Naive thymus-derived CD8-positive, alpha-beta T cell (primary cell): Measurements from ENCODE around the gene SLFN12L. TPM values are rescaled to one million over a fixed set of nuclear protein-coding genes. Genes with fewer than 3 reads are reported as not detected.
"Not testable (repeated sequence)": the region's sequence is repeated elsewhere in the genome, so short reads cannot be mapped to it uniquely, and the experiment has no call there.

Experiments
- ATAC-seq, 2 donors: fragments of 150-1000 bp; cut with Tn5 transposase in 1 of 2; sonication (Bioruptor Pico), chemical (Tn5 transposase) in 1 of 2; 1 replicate in 1 of 2; 2 replicates in 1 of 2; pipeline ENCODE4 v1.10.0; 2021; ENCODE audit warnings: mild to moderate bottlenecking in 2 of 2, moderate library complexity in 2 of 2
- POLR2A ChIA-PET: fragments of 350-600 bp; sonication (Branson Sonifier 250); formaldehyde crosslinking; loops from one replicate; lab custom pipeline; 2021; ENCODE audit warnings: antibody characterized with exemption; lab: Charles Lee
- DNase-seq, 10 donors: peaks; one replicate each; pipeline versions ENCODE4 v3.0.0 to v3.0.0-alpha.2; 2020 to 2022
- H3K27ac Mint-ChIP-seq, 10 donors: one replicate each; pipeline ENCODE4 v1.8.0; 2020 to 2022; ENCODE audit warnings: mild to moderate bottlenecking in 10 of 10, mixed read lengths in 10 of 10, moderate library complexity in 4 of 10, inconsistent platforms in 1 of 10
- H3K27me3 Mint-ChIP-seq, 5 donors: one replicate each; pipeline ENCODE4 v1.8.0; 2021 to 2022; ENCODE audit warnings: mixed read lengths in 5 of 5
- H3K36me3 Mint-ChIP-seq, 3 donors: one replicate each; pipeline ENCODE4 v1.8.0; 2020 to 2022; ENCODE audit warnings: mixed read lengths in 3 of 3, mild to moderate bottlenecking in 2 of 3, inconsistent platforms in 1 of 3
- H3K4me1 Mint-ChIP-seq, 4 donors: one replicate each; pipeline ENCODE4 v1.8.0; 2021 to 2022; ENCODE audit warnings: mixed read lengths in 4 of 4
- H3K4me3 Mint-ChIP-seq, 10 donors: one replicate each; pipeline ENCODE4 v1.8.0; 2020 to 2022; ENCODE audit warnings: mild to moderate bottlenecking in 10 of 10, mixed read lengths in 10 of 10, moderate library complexity in 6 of 10, inconsistent platforms in 1 of 10
- H3K9me3 Mint-ChIP-seq, 9 donors: one replicate each; pipeline ENCODE4 v1.8.0; 2020 to 2022; ENCODE audit warnings: mixed read lengths in 9 of 9, mild to moderate bottlenecking in 3 of 9, inconsistent platforms in 1 of 9, moderate library complexity in 1 of 9
- polyA plus RNA-seq, 3 donors: library from polyadenylated mRNA; unstranded; fragments of 300-500 nt; fragmentation: Illumina TruSeq; gene quantifications; one replicate each; pipeline ENCODE4 v1.2.3, GENCODE V29; 2021
- total RNA-seq, 8 experiments: library from RNA in 2 of 8; stranded (reverse) in 2 of 8; gene quantifications; one replicate each; pipeline ENCODE4 v1.2.3 and lab custom pipeline; 2021 to 2026

Gene SLFN12L
- 10 to 100 TPM; 44.7 to 51.1 TPM for total RNA-seq
- 10 to 100 TPM in 2 of 3 donors, 1 to 10 TPM in 1; 9.6 to 12.3 (median 10.9) TPM for polyA plus RNA-seq
- 19.9 to 176 (median 129) reads per million in 6 experiments for total RNA-seq (lab: John Stamatoyannopoulos, UW)

- Mint-ChIP-seq H3K4me1 (peaks cover 23 to 65% (median 56%) of the 10 kb centered on the region in 4 donors), H3K27ac (peak within 1 kb of the TSS; percentile 67 to 100 (median 95)), H3K4me3 (peak within 1 kb of the TSS; percentile 70 to 94 (median 91)), H3K27me3 (no peaks in the 10 kb centered on the region), H3K36me3 (peaks cover 6 to 16% (median 15%) of the 10 kb centered on the region in 3 donors), H3K9me3 (no peaks in the 10 kb centered on the region)
- ATAC-seq (peak; percentile 16 to 20), DNase-seq (peak in 3 of 10 donors; percentile 27 to 61 (median 50))
- POLR2A ChIA-PET, result interaction anchor here (0.7 to 11.9 kb wide), 17 partner anchors 16 to 376 kb away, joined by 3 to 153 read pairs (median 4); partner anchors contain the start of genes PEX12, SLFN11 and SLFN5
These were observed at the start of gene SLFN12L for GRCh38 chr17:35537601-35538141. Gene SLFN12L (minus strand): TSS chr17:35537678. CDS start chr17:35522364, 15,314 bp downstream.

- peak in 1 of 2 donors; percentile 9 for ATAC-seq
- Mint-ChIP-seq H3K4me1 (peaks cover 18 to 49% (median 36%) of the 10 kb centered on the region in 4 donors), H3K27ac (peak overlapping the region; percentile 97 to 100 (median 99)), H3K27me3 (peaks cover 0 to 2% (median 0%) of the 10 kb centered on the region in 5 donors), H3K9me3 (no peaks in the 10 kb centered on the region), H3K36me3 (no peaks in the 10 kb centered on the region), H3K4me3 (peak overlapping the region; percentile 96 to 100 (median 98))
- no peak for DNase-seq
- POLR2A ChIA-PET, result interaction anchor here (0.8 to 4.7 kb wide), 8 partner anchors 9 to 373 kb away, joined by 3 to 84 read pairs (median 3); partner anchors contain the start of genes PEX12, SLFN14 and SLFN5
These were observed 49.1 kb upstream of the SLFN12L start for GRCh38 chr17:35586569-35587073.

GRCh38 chr17:35584061-35584460 is 46.6 kb upstream of the SLFN12L start:
- no peak for DNase-seq
- Mint-ChIP-seq H3K27ac (no peak overlapping the region), H3K9me3 (no peaks in the 10 kb centered on the region), H3K36me3 (no peaks in the 10 kb centered on the region), H3K4me1 (peaks cover 16 to 33% (median 28%) of the 10 kb centered on the region in 4 donors), H3K4me3 (no peak overlapping the region), H3K27me3 (peaks cover 0 to 2% (median 0%) of the 10 kb centered on the region in 5 donors)
- no peak for ATAC-seq
- POLR2A ChIA-PET, result no interaction called here

GRCh38 chr17:35578929-35579432 is 41.5 kb upstream of the SLFN12L start:
- Mint-ChIP-seq H3K9me3 (no peaks in the 10 kb centered on the region), H3K36me3 (peaks cover 0 to 14% (median 0%) of the 10 kb centered on the region in 3 donors), H3K4me1 (peaks cover 10 to 30% (median 26%) of the 10 kb centered on the region in 4 donors), H3K27ac (peak overlapping the region; percentile 98 to 100 (median 99)), H3K4me3 (peak overlapping the region; percentile 93 to 100 (median 98)), H3K27me3 (peaks cover 0 to 1% (median 0%) of the 10 kb centered on the region in 5 donors)
- ATAC-seq (peak in 1 of 2 donors; percentile 24), DNase-seq (peak in 1 of 10 donors; percentile 16)
- POLR2A ChIA-PET, result interaction anchor here (0.8 to 5.5 kb wide), 25 partner anchors 9 to 490 kb away, joined by 3 to 84 read pairs (median 5); partner anchors contain the start of genes AP2B1, NLE1, SLFN11 and SLFN12L

GRCh38 chr17:35578197-35578928 is 40.9 kb upstream of the SLFN12L start, which contains the start of gene PEX12:
Gene PEX12 (minus strand): TSS chr17:35578571. CDS start chr17:35578021, 550 bp downstream.
- DNase-seq (peak; percentile 66 to 95 (median 88)), ATAC-seq (peak; percentile 96 to 97)
- H3K27me3 Mint-ChIP-seq, result peaks cover 0 to under 1% (median 0%) of the 10 kb centered on the region in 5 donors
- H3K27ac Mint-ChIP-seq, result peak within 1 kb of the TSS; percentile 98 to 100 (median 99)
- POLR2A ChIA-PET, result interaction anchor here (0.8 to 5.5 kb wide), 28 partner anchors 9 to 489 kb away, joined by 3 to 84 read pairs (median 5); partner anchors contain the start of genes AP2B1, NLE1, SLFN11 and SLFN12L
- peaks cover 0 to 17% (median 0%) of the 10 kb centered on the region in 3 donors for H3K36me3 Mint-ChIP-seq
- no peaks in the 10 kb centered on the region for H3K9me3 Mint-ChIP-seq
- H3K4me1 Mint-ChIP-seq, result peaks cover 10 to 30% (median 26%) of the 10 kb centered on the region in 4 donors
- peak within 1 kb of the TSS; percentile 93 to 100 (median 98) for H3K4me3 Mint-ChIP-seq

- peak overlapping the region; percentile 98 to 100 (median 99) for H3K27ac Mint-ChIP-seq
- ATAC-seq (no peak), DNase-seq (peak in 1 of 10 donors; percentile 10)
- peaks cover 0 to 17% (median 0%) of the 10 kb centered on the region in 3 donors for H3K36me3 Mint-ChIP-seq
- H3K4me1 Mint-ChIP-seq, result peaks cover 10 to 30% (median 27%) of the 10 kb centered on the region in 4 donors
- H3K4me3 Mint-ChIP-seq, result peak overlapping the region; percentile 93 to 100 (median 98)
- POLR2A ChIA-PET, result interaction anchor here (0.8 to 5.5 kb wide), 21 partner anchors 10 to 489 kb away, joined by 3 to 84 read pairs (median 6); partner anchors contain the start of genes AP2B1, NLE1, SLFN12L and SLFN14
- no peaks in the 10 kb centered on the region for H3K27me3 Mint-ChIP-seq
- H3K9me3 Mint-ChIP-seq, result no peaks in the 10 kb centered on the region
These were observed 40.3 kb upstream of the SLFN12L start for GRCh38 chr17:35577830-35578196.

GRCh38 chr17:35575759-35576158 is 38.3 kb upstream of the SLFN12L start:
- no peaks in the 10 kb centered on the region for H3K27me3 Mint-ChIP-seq
- ATAC-seq, result no peak
- no peak for DNase-seq
- peaks cover 0 to 23% (median 0%) of the 10 kb centered on the region in 3 donors for H3K36me3 Mint-ChIP-seq
- H3K27ac Mint-ChIP-seq, result peak overlapping the region in 8 of 10 donors; percentile 11 to 100 (median 55)
- peak overlapping the region in 4 of 10 donors; percentile 15 to 52 (median 28) for H3K4me3 Mint-ChIP-seq
- peaks cover 10 to 34% (median 31%) of the 10 kb centered on the region in 4 donors for H3K4me1 Mint-ChIP-seq
- POLR2A ChIA-PET, result interaction anchor here (1.7 to 5.5 kb wide), 3 partner anchors 8 to 34 kb away, joined by 5 to 84 read pairs (median 68); partner anchors contain the start of gene AP2B1
- no peaks in the 10 kb centered on the region for H3K9me3 Mint-ChIP-seq

GRCh38 chr17:35569405-35569804 is 31.9 kb upstream of the SLFN12L start:
- no peak for ATAC-seq
- H3K36me3 Mint-ChIP-seq, result peaks cover 0 to 12% (median 0%) of the 10 kb centered on the region in 3 donors
- H3K4me3 Mint-ChIP-seq, result peak overlapping the region; percentile 16 to 99 (median 70)
- DNase-seq, result no peak
- POLR2A ChIA-PET, result interaction anchor here (0.9 to 6.9 kb wide), 2 partner anchors 8 to 17 kb away, joined by 3 to 68 read pairs; partner anchors contain the start of gene PEX12
- no peaks in the 10 kb centered on the region for H3K9me3 Mint-ChIP-seq
- H3K27me3 Mint-ChIP-seq, result no peaks in the 10 kb centered on the region
- peak overlapping the region in 7 of 10 donors; percentile 4 to 79 (median 61) for H3K27ac Mint-ChIP-seq
- peaks cover 19 to 39% (median 37%) of the 10 kb centered on the region in 4 donors for H3K4me1 Mint-ChIP-seq

GRCh38 chr17:35568561-35568960 is 31.1 kb upstream of the SLFN12L start:
- Mint-ChIP-seq H3K27me3 (peaks cover 0 to 5% (median 2%) of the 10 kb centered on the region in 5 donors), H3K27ac (peak overlapping the region; percentile 80 to 99 (median 97)), H3K4me1 (peaks cover 19 to 39% (median 37%) of the 10 kb centered on the region in 4 donors), H3K36me3 (peaks cover 0 to 6% (median 0%) of the 10 kb centered on the region in 3 donors), H3K4me3 (peak overlapping the region; percentile 82 to 99 (median 94)), H3K9me3 (no peaks in the 10 kb centered on the region)
- POLR2A ChIA-PET, result interaction anchor here (2.1 to 6.9 kb wide), 2 partner anchors 9 to 18 kb away, joined by 9 to 68 read pairs; partner anchors contain the start of genes AP2B1 and PEX12
- ATAC-seq (peak; percentile 25 to 29), DNase-seq (peak in 3 of 10 donors; percentile 15 to 21 (median 18))

GRCh38 chr17:35566968-35567367 is 29.5 kb upstream of the SLFN12L start:
- ATAC-seq, result no peak
- peaks cover 0 to 9% (median 2%) of the 10 kb centered on the region in 5 donors for H3K27me3 Mint-ChIP-seq
- POLR2A ChIA-PET, result interaction anchor here (0.6 to 6.9 kb wide), 5 partner anchors 11 to 377 kb away, joined by 3 to 68 read pairs (median 5); partner anchors contain the start of genes AP2B1 and PEX12
- H3K27ac Mint-ChIP-seq, result peak overlapping the region in 9 of 10 donors; percentile 40 to 97 (median 83)
- DNase-seq, result no peak
- peak overlapping the region; percentile 74 to 99 (median 90) for H3K4me3 Mint-ChIP-seq
- H3K9me3 Mint-ChIP-seq, result no peaks in the 10 kb centered on the region
- H3K4me1 Mint-ChIP-seq, result peaks cover 19 to 39% (median 36%) of the 10 kb centered on the region in 4 donors
- H3K36me3 Mint-ChIP-seq, result peaks cover 0 to under 1% (median 0%) of the 10 kb centered on the region in 3 donors

- H3K27me3 Mint-ChIP-seq, H3K36me3 Mint-ChIP-seq, POLR2A ChIA-PET, H3K27ac Mint-ChIP-seq, H3K4me3 Mint-ChIP-seq, H3K9me3 Mint-ChIP-seq, ATAC-seq, DNase-seq: not testable (repeated sequence)
- peaks cover 5 to 14% (median 9%) of the 10 kb centered on the region in 4 donors for H3K4me1 Mint-ChIP-seq
These were observed 25.7 kb upstream of the SLFN12L start for GRCh38 chr17:35563181-35563580.
